Measurements from ENCODE around the gene LACTB. TPM values are rescaled to one million over a fixed set of nuclear protein-coding genes. Genes with fewer than 3 reads are reported as not detected.

LACTB gene
- total and polyA plus RNA-seq, 10 donors, result 11.7 to 39.6 (median 25.8) TPM

DNA sequence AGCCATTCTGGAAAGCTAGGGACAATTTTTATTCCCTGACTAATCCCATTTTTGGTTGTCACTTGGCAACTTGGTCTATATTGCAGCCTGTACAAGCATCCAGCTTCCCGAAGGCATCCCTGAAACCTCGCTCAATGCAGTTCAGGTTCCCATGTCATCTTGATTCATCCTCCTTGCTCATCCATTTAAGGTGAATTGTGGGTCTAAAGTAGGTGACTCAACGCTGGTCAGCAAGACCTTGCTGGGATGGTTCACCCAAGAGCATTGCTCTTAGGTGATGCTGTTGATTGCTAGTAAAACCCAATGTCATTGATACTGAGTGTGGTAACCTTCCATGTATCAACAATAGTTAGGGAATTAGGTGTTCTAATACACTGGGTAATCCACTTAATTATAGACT is 54.6 kb downstream of the LACTB start:
- TF ChIP-seq, protein P1, sequence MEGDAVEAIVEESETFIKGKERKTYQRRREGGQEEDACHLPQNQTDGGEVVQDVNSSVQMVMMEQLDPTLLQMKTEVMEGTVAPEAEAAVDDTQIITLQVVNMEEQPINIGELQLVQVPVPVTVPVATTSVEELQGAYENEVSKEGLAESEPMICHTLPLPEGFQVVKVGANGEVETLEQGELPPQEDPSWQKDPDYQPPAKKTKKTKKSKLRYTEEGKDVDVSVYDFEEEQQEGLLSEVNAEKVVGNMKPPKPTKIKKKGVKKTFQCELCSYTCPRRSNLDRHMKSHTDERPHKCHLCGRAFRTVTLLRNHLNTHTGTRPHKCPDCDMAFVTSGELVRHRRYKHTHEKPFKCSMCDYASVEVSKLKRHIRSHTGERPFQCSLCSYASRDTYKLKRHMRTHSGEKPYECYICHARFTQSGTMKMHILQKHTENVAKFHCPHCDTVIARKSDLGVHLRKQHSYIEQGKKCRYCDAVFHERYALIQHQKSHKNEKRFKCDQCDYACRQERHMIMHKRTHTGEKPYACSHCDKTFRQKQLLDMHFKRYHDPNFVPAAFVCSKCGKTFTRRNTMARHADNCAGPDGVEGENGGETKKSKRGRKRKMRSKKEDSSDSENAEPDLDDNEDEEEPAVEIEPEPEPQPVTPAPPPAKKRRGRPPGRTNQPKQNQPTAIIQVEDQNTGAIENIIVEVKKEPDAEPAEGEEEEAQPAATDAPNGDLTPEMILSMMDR (IDR thresholded peaks at IDR 0.05 in 8 of 11, conservative IDR thresholded peaks at IDR 0.05 in 3 of 11), result no peak
- TF ChIP-seq POLR2AphosphoS5 (IDR thresholded peaks at IDR 0.05) (no peak), POLR2A (IDR thresholded peaks at IDR 0.05) (no peak)
- WGBS, 5 donors, result 93 to 100% (median 97%) methylated on average over 3 of the region's 3 CpGs
- Histone ChIP-seq H3K36me3 (no peaks in the 10 kb centered on the region), H3K27ac (no peak overlapping the region), H3K4me3 (no peak overlapping the region), H3K27me3 (replicated peaks in 1 of 7) (no peaks in the 10 kb centered on the region), H3K9me3 (no peaks in the 10 kb centered on the region), H3K4me1 (no peaks in the 10 kb centered on the region)
- intact Hi-C loops (cut with DNase I; ENCODE audit: low total_unique reads), result no loop called here
- DNase-seq, result no peak

DNA sequence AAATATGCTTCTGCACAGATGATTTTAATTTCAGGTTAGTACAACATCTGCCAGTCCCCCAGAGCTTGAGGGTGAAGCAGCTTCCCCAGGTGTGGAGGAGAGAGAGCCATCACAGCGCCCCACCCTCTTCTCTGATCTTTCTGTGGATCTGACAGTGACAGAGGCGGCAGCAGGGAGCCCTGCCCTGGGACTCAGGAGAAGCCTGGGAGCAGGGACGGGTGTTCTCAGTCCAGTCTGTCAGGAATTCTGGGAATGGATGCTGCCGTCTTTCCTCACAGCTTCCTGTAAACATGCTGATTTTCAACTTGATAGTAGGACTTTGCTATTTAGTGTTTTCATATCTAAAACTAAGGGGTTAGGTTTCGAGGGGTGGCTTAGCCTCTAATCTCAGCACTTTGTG is 56.4 kb downstream of the LACTB start:
- Histone ChIP-seq H3K4me3 (no peak overlapping the region), H3K27ac (no peak overlapping the region), H3K27me3 (replicated peaks in 1 of 7) (no peaks in the 10 kb centered on the region), H3K36me3 (no peaks in the 10 kb centered on the region), H3K9me3 (no peaks in the 10 kb centered on the region), H3K4me1 (no peaks in the 10 kb centered on the region)
- no peak for DNase-seq
- intact Hi-C loops (cut with DNase I; ENCODE audit: low total_unique reads), result no loop called here
- TF ChIP-seq POLR2AphosphoS5 (IDR thresholded peaks at IDR 0.05) (no peak), POLR2A (IDR thresholded peaks at IDR 0.05) (no peak)
- TF ChIP-seq, protein P1 (IDR thresholded peaks at IDR 0.05 in 8 of 11, conservative IDR thresholded peaks at IDR 0.05 in 3 of 11), result no peak
- WGBS, 5 donors, result 69 to 81% (median 76%) methylated on average over 5 of the region's 5 CpGs

DNA sequence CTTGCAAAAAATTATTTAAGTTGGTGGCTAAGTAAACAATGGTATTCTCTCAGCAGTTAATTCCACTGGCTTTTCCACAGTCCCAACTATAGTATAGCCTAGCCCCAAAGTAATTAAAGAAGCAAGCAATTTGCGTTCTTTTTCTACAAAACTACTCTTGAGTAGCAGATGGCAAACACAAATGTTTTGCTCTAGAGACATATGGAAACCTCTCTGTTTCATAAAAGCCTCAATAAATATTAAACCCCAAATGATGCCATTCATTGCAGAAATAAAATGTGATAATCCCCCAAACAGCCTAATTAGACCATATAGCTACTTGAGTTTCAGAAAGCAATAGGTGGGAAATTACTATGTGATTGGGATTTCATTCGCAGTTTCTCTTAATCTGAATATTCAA is 59.1 kb downstream of the LACTB start:
- intact Hi-C loops (cut with DNase I; ENCODE audit: low total_unique reads), result loop anchor here (10.0 kb wide), 1 partner anchor 94 kb away; the partner anchor contains the start of gene APH1B
- DNase-seq, result no peak
- Histone ChIP-seq H3K4me1 (no peaks in the 10 kb centered on the region), H3K27me3 (replicated peaks in 1 of 7) (no peaks in the 10 kb centered on the region), H3K27ac (no peak overlapping the region), H3K4me3 (no peak overlapping the region), H3K9me3 (no peaks in the 10 kb centered on the region), H3K36me3 (no peaks in the 10 kb centered on the region)
- WGBS, 5 donors, result 96 to 100% (median 98%) methylated on average over 2 of the region's 2 CpGs
- TF ChIP-seq POLR2A (IDR thresholded peaks at IDR 0.05), result no peak
- no peak for TF ChIP-seq POLR2AphosphoS5 (IDR thresholded peaks at IDR 0.05)
- TF ChIP-seq, protein P1 (IDR thresholded peaks at IDR 0.05 in 8 of 11, conservative IDR thresholded peaks at IDR 0.05 in 3 of 11), result no peak

DNA sequence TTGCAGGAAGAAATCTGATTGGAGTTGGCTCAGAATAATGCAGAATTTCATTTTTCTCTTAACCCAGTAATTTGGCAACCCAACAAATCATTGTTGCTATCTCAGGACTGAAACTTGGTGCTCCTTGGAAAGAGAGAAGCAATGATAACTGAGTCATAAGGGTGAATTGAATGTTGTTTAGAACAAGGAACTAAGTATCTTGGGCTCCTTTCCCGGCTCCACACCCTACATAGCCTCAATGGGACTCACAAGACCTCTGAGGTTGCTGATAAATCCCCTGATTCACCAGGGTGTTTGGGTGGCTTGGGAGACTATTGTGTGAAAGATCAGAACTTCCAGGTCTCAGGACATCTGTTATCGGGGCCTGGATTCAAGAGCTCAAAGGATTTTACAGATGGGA is 60.0 kb downstream of the LACTB start:
- H3K27ac ChIP-seq, result no peak overlapping the region
- H3K4me3 ChIP-seq, result no peak overlapping the region
- H3K27me3 ChIP-seq (replicated peaks in 1 of 7), result no peaks in the 10 kb centered on the region
- no peaks in the 10 kb centered on the region for H3K9me3 ChIP-seq
- H3K36me3 ChIP-seq, result no peaks in the 10 kb centered on the region
- intact Hi-C loops (cut with DNase I; ENCODE audit: low total_unique reads), result loop anchor here (10.0 kb wide), 1 partner anchor 93 kb away; the partner anchor contains the start of gene APH1B
- WGBS, 5 donors, result 87 to 90% (median 90%) methylated on average over 2 of the region's 2 CpGs
- no peak for DNase-seq
- no peaks in the 10 kb centered on the region for H3K4me1 ChIP-seq
- TF ChIP-seq, protein P1 (IDR thresholded peaks at IDR 0.05 in 8 of 11, conservative IDR thresholded peaks at IDR 0.05 in 3 of 11), result no peak
- TF ChIP-seq POLR2AphosphoS5 (IDR thresholded peaks at IDR 0.05), result no peak
- no peak for TF ChIP-seq POLR2A (IDR thresholded peaks at IDR 0.05)

All from spleen (tissue), 11 donors.